HL-60 (cell line): Measurements from ENCODE around the gene FAM107B.

Experiments used
- DNase-seq, 2 experiments: peaks; one replicate each; pipeline ENCODE4 v3.0.0-alpha.2; 2010 to 2020; ENCODE audit warnings: low read depth in 1 of 2, low spot score in 1 of 2
- H3K27ac ChIP-seq: fragments of 250-450 bp; sonication (Bioruptor Pico); replicated peaks from 2 replicates; pipeline ENCODE4 v1.5.1; 2020; ENCODE audit warnings: mild to moderate bottlenecking, moderate library complexity
- H3K27me3 ChIP-seq: fragments of 250-450 bp; sonication (Bioruptor Pico); 2 replicates; pipeline ENCODE4 v1.5.1; 2021; ENCODE audit warnings: mild to moderate bottlenecking, moderate library complexity; ENCODE audit not compliant: insufficient read depth, poor library complexity, severe bottlenecking
- H3K4me3 ChIP-seq: replicated peaks from 2 replicates; pipeline ENCODE4 v1.5.1; 2011; ENCODE audit warnings: mild to moderate bottlenecking, control low read depth, low read length; ENCODE audit not compliant: insufficient read depth
- CTCF ChIP-seq: IDR thresholded peaks from one replicate; pipeline ENCODE4 v1.5.1; 2011; ENCODE audit warnings: low read length, control low read depth, inconsistent platforms; ENCODE audit not compliant: insufficient read depth
- GABPA ChIP-seq: IDR thresholded peaks from 2 replicates; pipeline ENCODE4 v1.6.1; 2012; ENCODE audit warnings: low read depth
- POLR2AphosphoS5 ChIP-seq: IDR thresholded peaks from 2 replicates; pipeline ENCODE4 v1.6.1; 2012; ENCODE audit warnings: low read depth
- SPI1 ChIP-seq: IDR thresholded peaks from 2 replicates; pipeline ENCODE4 v1.6.1; 2012; ENCODE audit warnings: low read depth, mild to moderate bottlenecking, borderline replicate concordance
- TF ChIP-seq, protein P1 (sequence below): IDR thresholded peaks from 2 replicates; pipeline ENCODE4 v1.6.1; 2012; ENCODE audit warnings: low read depth; ENCODE audit not compliant: insufficient replicate concordance

The FAM107B gene

DNA sequence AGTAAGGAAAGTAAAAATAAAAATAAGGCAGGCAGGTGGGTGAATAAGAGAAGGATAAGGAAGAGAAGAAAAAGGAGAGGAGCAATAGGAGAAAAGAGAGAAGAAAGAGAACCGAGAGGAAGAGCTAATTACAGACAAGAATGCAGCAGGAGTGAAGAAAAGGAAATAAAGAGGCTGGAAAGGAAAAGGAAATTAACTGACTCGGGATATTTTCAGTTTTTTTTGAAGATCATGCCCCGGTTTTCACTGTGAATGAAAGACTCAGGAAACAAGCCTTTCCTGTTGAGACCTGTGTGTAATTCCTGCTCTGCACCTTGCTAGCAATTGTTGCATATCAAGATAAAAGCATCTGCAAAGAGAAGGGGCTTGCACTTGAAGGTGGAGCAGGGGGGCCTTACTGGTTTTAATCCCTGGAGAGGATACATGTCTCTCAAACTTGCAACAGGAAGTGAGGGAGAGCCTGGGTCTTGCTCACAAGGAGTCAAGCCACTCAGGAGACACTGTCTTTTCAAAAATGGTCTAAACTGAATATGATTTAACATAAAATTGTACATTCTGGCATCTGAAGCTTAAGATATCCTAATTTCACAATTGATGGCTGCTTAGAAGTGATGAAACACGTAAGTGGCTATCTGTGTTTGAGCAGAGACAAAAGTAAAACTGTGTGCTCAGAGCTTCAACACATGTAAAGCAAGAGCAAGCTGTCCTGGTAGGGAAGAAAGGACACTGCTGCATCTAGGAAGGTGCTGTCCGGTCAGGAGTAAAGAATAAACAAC is 157.6 kb downstream of the FAM107B start:
- peak overlapping the region; percentile 81 for H3K27ac ChIP-seq
- DNase-seq = peak in 1 of 2 experiments; percentile 25
- TF ChIP-seq CTCF (no peak), SPI1 (peak; percentile 4; the same call in 1 of the 2 replicates), POLR2AphosphoS5 (no peak), GABPA (no peak)
- TF ChIP-seq, protein P1, sequence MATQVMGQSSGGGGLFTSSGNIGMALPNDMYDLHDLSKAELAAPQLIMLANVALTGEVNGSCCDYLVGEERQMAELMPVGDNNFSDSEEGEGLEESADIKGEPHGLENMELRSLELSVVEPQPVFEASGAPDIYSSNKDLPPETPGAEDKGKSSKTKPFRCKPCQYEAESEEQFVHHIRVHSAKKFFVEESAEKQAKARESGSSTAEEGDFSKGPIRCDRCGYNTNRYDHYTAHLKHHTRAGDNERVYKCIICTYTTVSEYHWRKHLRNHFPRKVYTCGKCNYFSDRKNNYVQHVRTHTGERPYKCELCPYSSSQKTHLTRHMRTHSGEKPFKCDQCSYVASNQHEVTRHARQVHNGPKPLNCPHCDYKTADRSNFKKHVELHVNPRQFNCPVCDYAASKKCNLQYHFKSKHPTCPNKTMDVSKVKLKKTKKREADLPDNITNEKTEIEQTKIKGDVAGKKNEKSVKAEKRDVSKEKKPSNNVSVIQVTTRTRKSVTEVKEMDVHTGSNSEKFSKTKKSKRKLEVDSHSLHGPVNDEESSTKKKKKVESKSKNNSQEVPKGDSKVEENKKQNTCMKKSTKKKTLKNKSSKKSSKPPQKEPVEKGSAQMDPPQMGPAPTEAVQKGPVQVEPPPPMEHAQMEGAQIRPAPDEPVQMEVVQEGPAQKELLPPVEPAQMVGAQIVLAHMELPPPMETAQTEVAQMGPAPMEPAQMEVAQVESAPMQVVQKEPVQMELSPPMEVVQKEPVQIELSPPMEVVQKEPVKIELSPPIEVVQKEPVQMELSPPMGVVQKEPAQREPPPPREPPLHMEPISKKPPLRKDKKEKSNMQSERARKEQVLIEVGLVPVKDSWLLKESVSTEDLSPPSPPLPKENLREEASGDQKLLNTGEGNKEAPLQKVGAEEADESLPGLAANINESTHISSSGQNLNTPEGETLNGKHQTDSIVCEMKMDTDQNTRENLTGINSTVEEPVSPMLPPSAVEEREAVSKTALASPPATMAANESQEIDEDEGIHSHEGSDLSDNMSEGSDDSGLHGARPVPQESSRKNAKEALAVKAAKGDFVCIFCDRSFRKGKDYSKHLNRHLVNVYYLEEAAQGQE = no peak
- no peaks in the 10 kb centered on the region for H3K27me3 ChIP-seq
- no peak overlapping the region for H3K4me3 ChIP-seq

- DNase-seq = no peak
- peak overlapping the region; percentile 81 for H3K27ac ChIP-seq
- H3K4me3 ChIP-seq = no peak overlapping the region
- TF ChIP-seq CTCF (no peak), SPI1 (no peak), POLR2AphosphoS5 (no peak), GABPA (no peak)
- TF ChIP-seq, protein P1 = no peak
- H3K27me3 ChIP-seq = no peaks in the 10 kb centered on the region
These were observed 158.2 kb downstream of the FAM107B start for GRCh38 chr10:14616465-14616864.

- DNase-seq = no peak
- TF ChIP-seq, protein P1 = no peak
- no peak for TF ChIP-seq SPI1
- no peak for TF ChIP-seq POLR2AphosphoS5
- no peak for TF ChIP-seq CTCF
- Histone ChIP-seq H3K4me3 (no peak overlapping the region), H3K27ac (peak overlapping the region; percentile 72), H3K27me3 (no peaks in the 10 kb centered on the region)
These were observed 161.1 kb downstream of the FAM107B start for GRCh38 chr10:14613588-14613920.
